ENCODE data around the gene CAB39. TPM values are rescaled to one million over a fixed set of nuclear protein-coding genes. Genes with fewer than 3 reads are reported as not detected.

The CAB39 gene
- total RNA-seq, 1 donor from 2014 or later, result 57.8 TPM

GRCh38 chr2:230672836-230673235, 39.8 kb upstream of the CAB39 start:
- Histone ChIP-seq H3K4me3 (ENCODE audit: low read depth, low read length) (no peak overlapping the region), H3K36me3 (ENCODE audit: control insufficient read depth, insufficient read depth, low read length) (no peaks in the 10 kb centered on the region), H3K27me3 (ENCODE audit: control insufficient read depth, insufficient read depth, low read length) (no peaks in the 10 kb centered on the region)
- DNase-seq (ENCODE audit: low read depth), result no peak
- TF ChIP-seq CTCF (IDR thresholded peaks at IDR 0.05; ENCODE audit: insufficient read depth, low read length, poor library complexity, severe bottlenecking), result no peak

- DNase-seq (ENCODE audit: low read depth), result no peak
- Histone ChIP-seq H3K36me3 (ENCODE audit: control insufficient read depth, insufficient read depth, low read length) (no peaks in the 10 kb centered on the region), H3K4me3 (ENCODE audit: low read depth, low read length) (no peak overlapping the region), H3K27me3 (ENCODE audit: control insufficient read depth, insufficient read depth, low read length) (no peaks in the 10 kb centered on the region)
- TF ChIP-seq CTCF (IDR thresholded peaks at IDR 0.05; ENCODE audit: insufficient read depth, low read length, poor library complexity, severe bottlenecking), result no peak
Observed at GRCh38 chr2:230674401-230674800, 38.2 kb upstream of the CAB39 start.

GRCh38 chr2:230674966-230675672, 37.5 kb upstream of the CAB39 start:
- no peaks in the 10 kb centered on the region for H3K36me3 ChIP-seq (ENCODE audit: control insufficient read depth, insufficient read depth, low read length)
- no peak overlapping the region for H3K4me3 ChIP-seq (ENCODE audit: low read depth, low read length)
- no peaks in the 10 kb centered on the region for H3K27me3 ChIP-seq (ENCODE audit: control insufficient read depth, insufficient read depth, low read length)
- DNase-seq (ENCODE audit: low read depth), result no peak
- TF ChIP-seq CTCF (IDR thresholded peaks at IDR 0.05; ENCODE audit: insufficient read depth, low read length, poor library complexity, severe bottlenecking), result no peak

DNA sequence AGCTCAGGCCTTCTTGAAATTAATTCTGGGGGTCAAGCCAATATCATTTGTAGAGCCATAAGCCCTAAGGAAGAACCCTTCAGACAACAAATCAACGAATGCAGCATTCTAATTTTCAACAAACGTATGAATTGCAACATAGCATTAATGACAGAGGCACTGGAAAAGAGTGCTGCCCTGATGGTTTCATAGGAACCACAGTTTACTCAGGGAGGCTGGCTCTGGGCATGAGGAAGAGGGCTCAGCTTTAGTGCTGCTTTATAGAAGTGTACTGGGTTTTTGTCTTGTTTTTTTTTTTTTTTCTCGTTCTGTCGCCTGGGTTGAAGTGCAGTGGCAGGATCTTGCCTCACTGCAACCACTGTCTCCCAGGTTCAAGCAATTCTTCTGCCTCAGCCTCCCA, 36.1 kb upstream of the CAB39 start:
- no peaks in the 10 kb centered on the region for H3K36me3 ChIP-seq (ENCODE audit: control insufficient read depth, insufficient read depth, low read length)
- H3K27me3 ChIP-seq (ENCODE audit: control insufficient read depth, insufficient read depth, low read length), result no peaks in the 10 kb centered on the region
- H3K4me3 ChIP-seq (ENCODE audit: low read depth, low read length), result no peak overlapping the region
- no peak for TF ChIP-seq CTCF (IDR thresholded peaks at IDR 0.05; ENCODE audit: insufficient read depth, low read length, poor library complexity, severe bottlenecking)
- DNase-seq (ENCODE audit: low read depth), result no peak

- no peak for DNase-seq (ENCODE audit: low read depth)
- H3K36me3 ChIP-seq (ENCODE audit: control insufficient read depth, insufficient read depth, low read length), result no peaks in the 10 kb centered on the region
- H3K27me3 ChIP-seq (ENCODE audit: control insufficient read depth, insufficient read depth, low read length), result no peaks in the 10 kb centered on the region
- TF ChIP-seq CTCF (IDR thresholded peaks at IDR 0.05; ENCODE audit: insufficient read depth, low read length, poor library complexity, severe bottlenecking), result no peak
- H3K4me3 ChIP-seq (ENCODE audit: low read depth, low read length), result no peak overlapping the region
Observed at GRCh38 chr2:230677201-230677946, 35.3 kb upstream of the CAB39 start.

Measured in kidney epithelial cell (primary cell).